SJCRH30 (cell line): ENCODE measurements around the gene SLC24A5. TPM values are rescaled to one million over a fixed set of nuclear protein-coding genes. Genes with fewer than 3 reads are reported as not detected.

ENCODE experiments used
- DNase-seq, 2 experiments: peaks; one replicate each; pipeline ENCODE4 v3.0.0-alpha.2; 2015 to 2020
- H3K27ac ChIP-seq: fragments of 250-450 bp; sonication (Bioruptor Pico); 2 replicates; pipeline ENCODE4 v1.5.1; 2020; ENCODE audit warnings: mild to moderate bottlenecking, moderate library complexity
- H3K27me3 ChIP-seq: fragments of 250-450 bp; sonication (Bioruptor Pico); 2 replicates; pipeline ENCODE4 v1.5.1; 2020; ENCODE audit warnings: mild to moderate bottlenecking, moderate library complexity
- H3K36me3 ChIP-seq: fragments of 250-450 bp; sonication (Bioruptor Pico); 2 replicates; pipeline ENCODE4 v1.5.1; 2020; ENCODE audit warnings: mild to moderate bottlenecking, moderate library complexity
- H3K4me1 ChIP-seq: fragments of 250-450 bp; sonication (Bioruptor Pico); 2 replicates; pipeline ENCODE4 v1.5.1; 2020; ENCODE audit warnings: mild to moderate bottlenecking, moderate library complexity
- H3K4me3 ChIP-seq: fragments of 250-450 bp; sonication (Bioruptor Pico); 2 replicates; pipeline ENCODE4 v1.5.1; 2020; ENCODE audit warnings: mild to moderate bottlenecking, moderate library complexity
- H3K9me3 ChIP-seq: fragments of 250-450 bp; sonication (Bioruptor Pico); replicated peaks from 2 replicates; pipeline ENCODE4 v1.5.1; 2020; ENCODE audit warnings: mild to moderate bottlenecking, moderate library complexity
- total RNA-seq: library from RNA; depleted of rRNA; stranded (reverse); fragments of >200 nt; shearing (Covaris generic); gene quantifications from 2 replicates; pipeline ENCODE4 v1.2.3, GENCODE V29; 2014

SLC24A5 gene
- total RNA-seq, 1 experiment from 2014 or later = not detected

GRCh38 chr15:48145923-48146322 lies 25.1 kb downstream of the SLC24A5 start:
- Histone ChIP-seq H3K27ac (no peak overlapping the region), H3K9me3 (no peaks in the 10 kb centered on the region), H3K36me3 (no peaks in the 10 kb centered on the region), H3K4me1 (no peaks in the 10 kb centered on the region), H3K27me3 (no peaks in the 10 kb centered on the region), H3K4me3 (no peak overlapping the region)
- DNase-seq = no peak

- Histone ChIP-seq H3K4me1 (no peaks in the 10 kb centered on the region), H3K27me3 (no peaks in the 10 kb centered on the region), H3K4me3 (no peak overlapping the region), H3K27ac (no peak overlapping the region), H3K9me3 (no peaks in the 10 kb centered on the region), H3K36me3 (no peaks in the 10 kb centered on the region)
- no peak for DNase-seq
Measured at GRCh38 chr15:48147358-48147757, 26.6 kb downstream of the SLC24A5 start.

GRCh38 chr15:48149858-48150257 lies 29.1 kb downstream of the SLC24A5 start:
- H3K36me3 ChIP-seq = no peaks in the 10 kb centered on the region
- no peaks in the 10 kb centered on the region for H3K9me3 ChIP-seq
- H3K27me3 ChIP-seq = no peaks in the 10 kb centered on the region
- H3K27ac ChIP-seq = no peak overlapping the region
- DNase-seq = no peak
- H3K4me1 ChIP-seq = no peaks in the 10 kb centered on the region
- no peak overlapping the region for H3K4me3 ChIP-seq

GRCh38 chr15:48153526-48153925 lies 32.7 kb downstream of the SLC24A5 start:
- H3K4me3 ChIP-seq = no peak overlapping the region
- no peaks in the 10 kb centered on the region for H3K36me3 ChIP-seq
- H3K4me1 ChIP-seq = no peaks in the 10 kb centered on the region
- DNase-seq = no peak
- no peaks in the 10 kb centered on the region for H3K9me3 ChIP-seq
- no peaks in the 10 kb centered on the region for H3K27me3 ChIP-seq
- no peak overlapping the region for H3K27ac ChIP-seq

GRCh38 chr15:48168616-48169015 lies 47.8 kb downstream of the SLC24A5 start:
- H3K36me3 ChIP-seq = no peaks in the 10 kb centered on the region
- H3K27ac ChIP-seq = no peak overlapping the region
- no peaks in the 10 kb centered on the region for H3K4me1 ChIP-seq
- no peaks in the 10 kb centered on the region for H3K27me3 ChIP-seq
- no peaks in the 10 kb centered on the region for H3K9me3 ChIP-seq
- DNase-seq = no peak
- no peak overlapping the region for H3K4me3 ChIP-seq

GRCh38 chr15:48170981-48171380 lies 50.2 kb downstream of the SLC24A5 start:
- Histone ChIP-seq H3K36me3 (no peaks in the 10 kb centered on the region), H3K9me3 (no peaks in the 10 kb centered on the region), H3K4me1 (no peaks in the 10 kb centered on the region), H3K27me3 (no peaks in the 10 kb centered on the region), H3K27ac (no peak overlapping the region), H3K4me3 (no peak overlapping the region)
- peak in 1 of 2 experiments; percentile 1 for DNase-seq

- Histone ChIP-seq H3K4me1 (no peaks in the 10 kb centered on the region), H3K9me3 (no peaks in the 10 kb centered on the region), H3K27me3 (no peaks in the 10 kb centered on the region), H3K4me3 (no peak overlapping the region), H3K27ac (no peak overlapping the region), H3K36me3 (no peaks in the 10 kb centered on the region)
- DNase-seq = no peak
Measured at GRCh38 chr15:48175126-48175525, 54.3 kb downstream of the SLC24A5 start.

GRCh38 chr15:48176112-48176511 lies 55.3 kb downstream of the SLC24A5 start:
- Histone ChIP-seq H3K27me3 (no peaks in the 10 kb centered on the region), H3K4me1 (no peaks in the 10 kb centered on the region), H3K36me3 (no peaks in the 10 kb centered on the region), H3K4me3 (no peak overlapping the region), H3K9me3 (no peaks in the 10 kb centered on the region), H3K27ac (no peak overlapping the region)
- no peak for DNase-seq

GRCh38 chr15:48176957-48177356 lies 56.2 kb downstream of the SLC24A5 start:
- H3K9me3 ChIP-seq = no peaks in the 10 kb centered on the region
- no peak for DNase-seq
- no peak overlapping the region for H3K27ac ChIP-seq
- no peaks in the 10 kb centered on the region for H3K4me1 ChIP-seq
- no peak overlapping the region for H3K4me3 ChIP-seq
- no peaks in the 10 kb centered on the region for H3K36me3 ChIP-seq
- no peaks in the 10 kb centered on the region for H3K27me3 ChIP-seq

- Histone ChIP-seq H3K27me3 (no peaks in the 10 kb centered on the region), H3K4me1 (no peaks in the 10 kb centered on the region), H3K4me3 (no peak overlapping the region), H3K36me3 (no peaks in the 10 kb centered on the region), H3K27ac (no peak overlapping the region), H3K9me3 (no peaks in the 10 kb centered on the region)
- DNase-seq = no peak
Measured at GRCh38 chr15:48177383-48177765, 56.6 kb downstream of the SLC24A5 start.

GRCh38 chr15:48177766-48178647 lies 57.2 kb downstream of the SLC24A5 start, which contains the start of gene MYEF2:
MYEF2 (minus strand) TSS chr15:48178295; CDS start chr15:48178237, 58 bp downstream.
- no peak for DNase-seq
- Histone ChIP-seq H3K4me3 (no peak within 1 kb of the TSS), H3K27me3 (no peaks in the 10 kb centered on the region), H3K36me3 (no peaks in the 10 kb centered on the region), H3K9me3 (no peaks in the 10 kb centered on the region), H3K27ac (no peak within 1 kb of the TSS), H3K4me1 (no peaks in the 10 kb centered on the region)

- Histone ChIP-seq H3K4me3 (no peak overlapping the region), H3K4me1 (no peaks in the 10 kb centered on the region), H3K27ac (no peak overlapping the region), H3K9me3 (no peaks in the 10 kb centered on the region), H3K36me3 (no peaks in the 10 kb centered on the region), H3K27me3 (no peaks in the 10 kb centered on the region)
- DNase-seq = no peak
Measured at GRCh38 chr15:48178648-48178931, 57.8 kb downstream of the SLC24A5 start.

- Histone ChIP-seq H3K36me3 (no peaks in the 10 kb centered on the region), H3K4me3 (no peak overlapping the region), H3K4me1 (no peaks in the 10 kb centered on the region), H3K9me3 (no peaks in the 10 kb centered on the region), H3K27me3 (no peaks in the 10 kb centered on the region), H3K27ac (no peak overlapping the region)
- no peak for DNase-seq
Measured at GRCh38 chr15:48182749-48183148, 62.0 kb downstream of the SLC24A5 start.

- no peaks in the 10 kb centered on the region for H3K36me3 ChIP-seq
Measured at GRCh38 chr15:48185529-48185928, 64.7 kb downstream of the SLC24A5 start.

GRCh38 chr15:48186271-48186670 lies 65.5 kb downstream of the SLC24A5 start:
- no peak for DNase-seq
- H3K27me3 ChIP-seq = no peaks in the 10 kb centered on the region
- no peak overlapping the region for H3K27ac ChIP-seq
- no peak overlapping the region for H3K4me3 ChIP-seq
- H3K4me1 ChIP-seq = no peaks in the 10 kb centered on the region
- H3K9me3 ChIP-seq = no peaks in the 10 kb centered on the region
- no peaks in the 10 kb centered on the region for H3K36me3 ChIP-seq

More at GRCh38 chr15:48185529-48185928, 64.7 kb downstream of the SLC24A5 start:
- Histone ChIP-seq H3K4me1 (no peaks in the 10 kb centered on the region), H3K27ac (no peak overlapping the region), H3K4me3 (no peak overlapping the region), H3K9me3 (no peaks in the 10 kb centered on the region), H3K27me3 (no peaks in the 10 kb centered on the region)
- no peak for DNase-seq
